MCF 10A (cell line): ENCODE data around the gene DGKA. TPM values are rescaled to one million over a fixed set of nuclear protein-coding genes. Genes with fewer than 3 reads are reported as not detected.
"Not testable (repeated sequence)": the region's sequence is repeated elsewhere in the genome, so short reads cannot be mapped to it uniquely, and the experiment has no call there.

Experiments
- BruUV-seq: library from RNA; stranded (reverse); fragments of 400-500 nt; replicated peaks from 2 replicates; lab custom pipeline; 2021; lab: Mats Ljungman, UMichigan
- CTCF ChIA-PET: fragments of 300-600 bp; sonication (Branson Sonifier 250); formaldehyde crosslinking; extraction: SDS; loops from one replicate; lab custom pipeline; 2021; ENCODE audit warnings: antibody characterized with exemption, inconsistent platforms; lab: Yijun Ruan, JAX
- POLR2A ChIA-PET: fragments of 300-600, 350-650 bp; sonication (Branson Sonifier 250); formaldehyde crosslinking; extraction: SDS; loops from one replicate; lab custom pipeline; 2020; ENCODE audit warnings: antibody characterized with exemption, inconsistent platforms; lab: Yijun Ruan, JAX
- DNase-seq: peaks from one replicate; pipeline ENCODE4 v3.0.0-alpha.2; 2018; ENCODE audit not compliant: unreplicated experiment
- H3K27ac Mint-ChIP-seq: one replicate; pipeline ENCODE4 v1.8.0; 2022; ENCODE audit warnings: mild to moderate bottlenecking, low read depth, mixed read lengths; ENCODE audit not compliant: unreplicated experiment
- H3K27me3 Mint-ChIP-seq: one replicate; pipeline ENCODE4 v1.8.0; 2022; ENCODE audit warnings: mixed read lengths; ENCODE audit not compliant: insufficient read depth, unreplicated experiment
- H3K36me3 Mint-ChIP-seq: one replicate; pipeline ENCODE4 v1.8.0; 2022; ENCODE audit warnings: mild to moderate bottlenecking, moderate library complexity, mixed read lengths; ENCODE audit not compliant: insufficient read depth, unreplicated experiment
- H3K4me1 Mint-ChIP-seq: one replicate; pipeline ENCODE4 v1.8.0; 2022; ENCODE audit warnings: mixed read lengths; ENCODE audit not compliant: insufficient read depth, unreplicated experiment
- H3K4me3 Mint-ChIP-seq: one replicate; pipeline ENCODE4 v1.8.0; 2022; ENCODE audit warnings: mild to moderate bottlenecking, moderate library complexity, mixed read lengths; ENCODE audit not compliant: unreplicated experiment
- H3K9me3 Mint-ChIP-seq: one replicate; pipeline ENCODE4 v1.8.0; 2022; ENCODE audit warnings: mixed read lengths; ENCODE audit not compliant: unreplicated experiment
- CTCF ChIP-seq: fragments of 200-600 bp; IDR thresholded peaks from one replicate; pipeline ENCODE4 v1.8.0; 2022; ENCODE audit warnings: antibody characterized with exemption, mild to moderate bottlenecking; ENCODE audit not compliant: unreplicated experiment
- intact Hi-C: fragments of 100-400 bp; cut with micrococcal nuclease; formaldehyde crosslinking; loops from 2 replicates; pipeline ENCODE4 v1.14.1; 2022
- total RNA-seq: library from RNA; stranded (reverse); gene quantifications from 2 replicates; pipeline ENCODE4 v1.2.3, GENCODE V29; 2022

Gene DGKA
- total RNA-seq, 1 experiment from 2014 or later, result 236 TPM

GRCh38 chr12:55922126-55922525 lies 8.8 kb upstream of the DGKA start:
- DNase-seq, result no peak
- H3K27me3 Mint-ChIP-seq, result no peaks in the 10 kb centered on the region
- no TSS peak for BruUV-seq
- peaks cover 37% of the 10 kb centered on the region for H3K36me3 Mint-ChIP-seq
- ChIA-PET POLR2A (interaction anchor here (1.0 kb wide), 1 partner anchor 41 kb away, joined by 3 read pairs; no protein-coding TSS in a partner anchor), CTCF (no interaction called here)
- H3K4me3 Mint-ChIP-seq, result no peak overlapping the region
- peaks cover 22% of the 10 kb centered on the region for H3K4me1 Mint-ChIP-seq
- TF ChIP-seq CTCF, result no peak
- H3K27ac Mint-ChIP-seq, result peak overlapping the region; percentile 16
- no peaks in the 10 kb centered on the region for H3K9me3 Mint-ChIP-seq
- intact Hi-C loops, result no loop called here

GRCh38 chr12:55923648-55924047 lies 7.3 kb upstream of the DGKA start:
- Mint-ChIP-seq H3K36me3 (peaks cover 34% of the 10 kb centered on the region), H3K4me1 (peaks cover 22% of the 10 kb centered on the region)
- POLR2A ChIA-PET, BruUV-seq, DNase-seq, H3K27ac Mint-ChIP-seq, intact Hi-C loops, H3K4me3 Mint-ChIP-seq, H3K27me3 Mint-ChIP-seq, CTCF ChIA-PET, H3K9me3 Mint-ChIP-seq: not testable (repeated sequence)

GRCh38 chr12:55925371-55925770 lies 5.6 kb upstream of the DGKA start:
- no TSS peak for BruUV-seq
- peaks cover 28% of the 10 kb centered on the region for H3K4me1 Mint-ChIP-seq
- CTCF ChIA-PET, result interaction anchor here (0.6 to 8.2 kb wide), 17 partner anchors 9 to 180 kb away, joined by 3 to 108 read pairs (median 5); no protein-coding TSS in a partner anchor
- H3K36me3 Mint-ChIP-seq, result peaks cover 27% of the 10 kb centered on the region
- POLR2A ChIA-PET, result interaction anchor here (0.6 to 12.6 kb wide), 12 partner anchors 13 to 1621 kb away, joined by 3 to 207 read pairs (median 6); partner anchors contain the start of genes CD63, DNAJC14, ORMDL2 and PA2G4
- TF ChIP-seq CTCF, result no peak
- peak overlapping the region; percentile 95 for H3K4me3 Mint-ChIP-seq
- no peaks in the 10 kb centered on the region for H3K9me3 Mint-ChIP-seq
- no peak for DNase-seq
- peak overlapping the region; percentile 93 for H3K27ac Mint-ChIP-seq
- H3K27me3 Mint-ChIP-seq, result no peaks in the 10 kb centered on the region
- intact Hi-C loops, result no loop called here

GRCh38 chr12:55925870-55926737 lies 4.9 kb upstream of the DGKA start:
- intact Hi-C loops, result loop anchor here (1.0 kb wide), 2 partner anchors 45 to 109 kb away; partner anchors contain the start of gene SARNP
- TSS peak; percentile 37 for BruUV-seq

More at GRCh38 chr12:55925870-55926737, 4.9 kb upstream of the DGKA start:
- Mint-ChIP-seq H3K9me3 (no peaks in the 10 kb centered on the region), H3K27me3 (no peaks in the 10 kb centered on the region), H3K4me3 (peak overlapping the region; percentile 95), H3K27ac (peak overlapping the region; percentile 93), H3K36me3 (peaks cover 27% of the 10 kb centered on the region), H3K4me1 (peaks cover 36% of the 10 kb centered on the region)
- DNase-seq, result no peak
- TF ChIP-seq CTCF, result no peak
- POLR2A ChIA-PET, result interaction anchor here (0.7 to 12.6 kb wide), 16 partner anchors 10 to 270 kb away, joined by 3 to 207 read pairs (median 5); partner anchors contain the start of genes CD63, DNAJC14, ORMDL2 and PA2G4
- CTCF ChIA-PET, result interaction anchor here (0.6 to 8.2 kb wide), 33 partner anchors 10 to 179 kb away, joined by 3 to 108 read pairs (median 4); partner anchors contain the start of genes DNAJC14, ORMDL2, RAB5B and SARNP
